Stimulated activated CD4-positive, alpha-beta T cell treated with anti-CD3 and anti-CD28 coated beads, TNF-alpha, amount 100 ng/mL, for 48 hours (primary cell): Measurements from ENCODE around the gene CAMK2N2.

ENCODE experiments used
- DNase-seq, 3 donors: peaks; one replicate each; pipeline ENCODE4 v3.0.0-alpha.2; 2020; ENCODE audit warnings: low read depth in 3 of 3

The CAMK2N2 gene

GRCh38 chr3:184222521-184222920 lies 38.8 kb downstream of the CAMK2N2 start:
- DNase-seq: no peak

GRCh38 chr3:184218814-184219213 lies 42.5 kb downstream of the CAMK2N2 start:
- no peak for DNase-seq

- no peak for DNase-seq
These were observed 49.6 kb downstream of the CAMK2N2 start for GRCh38 chr3:184211718-184212117.

- no peak for DNase-seq
These were observed 50.1 kb downstream of the CAMK2N2 start for GRCh38 chr3:184211297-184211696.
